Neutrophil (primary cell): ENCODE data around the gene SEBOX.
A peak's percentile ranks its signal among the peaks of the same experiment; 100 is the strongest.

Experiments used
- H3K27ac ChIP-seq: fragments of 200-600 bp; sonication (generic); 2 replicates; pipeline ENCODE4 v1.5.1; 2016; ENCODE audit warnings: mild to moderate bottlenecking, moderate library complexity
- H3K27me3 ChIP-seq: fragments of 200-600 bp; sonication (generic); 2 replicates; pipeline ENCODE4 v1.6.0; 2016; ENCODE audit warnings: mild to moderate bottlenecking
- H3K36me3 ChIP-seq: fragments of 200-600 bp; sonication (generic); 2 replicates; pipeline ENCODE4 v1.5.1; 2017
- H3K4me1 ChIP-seq, 2 experiments: fragments of 200-600 bp in 1 of 2; sonication (generic) in 1 of 2; 1 replicate in 1 of 2; 2 replicates in 1 of 2; pipeline versions ENCODE4 v1.5.1 to v1.6.1; 2013 to 2016; ENCODE audit warnings: low read depth in 1 of 2, low read length in 1 of 2, mild to moderate bottlenecking in 1 of 2, moderate library complexity in 1 of 2; ENCODE audit not compliant: control insufficient read depth in 1 of 2, insufficient read depth in 1 of 2
- H3K4me3 ChIP-seq, 2 experiments: fragments of 200-600 bp in 1 of 2; sonication (generic) in 1 of 2; 1 replicate in 1 of 2; 2 replicates in 1 of 2; pipeline ENCODE4 v1.5.1; 2013 to 2016; ENCODE audit warnings: low read depth in 1 of 2, low read length in 1 of 2, mild to moderate bottlenecking in 1 of 2, moderate library complexity in 1 of 2
- H3K9me3 ChIP-seq: fragments of 200-600 bp; sonication (generic); 2 replicates; pipeline ENCODE4 v1.5.1; 2016
- CTCF ChIP-seq: fragments of 200-600 bp; sonication (generic); IDR thresholded peaks from 2 replicates; pipeline ENCODE4 v1.5.1; 2016; ENCODE audit warnings: antibody characterized with exemption

The SEBOX gene

GRCh38 chr17:28379814-28380801, 15.1 kb upstream of the SEBOX start:
- Histone ChIP-seq H3K27me3 (peaks cover 66% of the 10 kb centered on the region), H3K27ac (no peak overlapping the region)
- TF ChIP-seq CTCF: no peak

DNA sequence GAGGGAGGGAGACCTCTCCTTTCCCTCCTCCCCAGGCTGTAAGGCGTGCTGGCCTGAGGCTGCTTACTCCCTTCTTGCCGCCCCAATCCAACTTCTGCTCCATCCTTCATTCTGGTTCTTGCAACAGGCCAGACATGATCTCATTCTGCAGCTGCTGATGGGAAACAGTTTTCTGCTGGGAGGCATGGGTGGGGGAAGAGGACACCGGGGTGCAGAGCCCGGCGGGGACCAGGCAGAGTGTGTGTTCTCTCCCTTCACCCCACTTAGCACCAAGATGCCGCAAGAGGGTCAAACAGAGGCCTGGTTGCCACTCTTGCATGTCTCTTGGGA, 7.9 kb upstream of the SEBOX start:
- no peaks in the 10 kb centered on the region for H3K9me3 ChIP-seq
- TF ChIP-seq CTCF: no peak
- H3K4me1 ChIP-seq: peaks cover 4 to 18% of the 10 kb centered on the region in 2 experiments
- H3K27me3 ChIP-seq: peaks cover 62% of the 10 kb centered on the region
- no peak overlapping the region for H3K27ac ChIP-seq
- no peaks in the 10 kb centered on the region for H3K36me3 ChIP-seq
- no peak overlapping the region for H3K4me3 ChIP-seq

More at GRCh38 chr17:28379814-28380801, 15.1 kb upstream of the SEBOX start:
- Histone ChIP-seq H3K4me3 (no peak overlapping the region), H3K36me3 (no peaks in the 10 kb centered on the region), H3K4me1 (peaks cover 13 to 23% of the 10 kb centered on the region in 2 experiments), H3K9me3 (no peaks in the 10 kb centered on the region)

- no peak for TF ChIP-seq CTCF
- H3K9me3 ChIP-seq: no peaks in the 10 kb centered on the region
- H3K27me3 ChIP-seq: peaks cover 62% of the 10 kb centered on the region
- peak overlapping the region in 1 of 2 experiments; percentile 67 for H3K4me3 ChIP-seq
- peaks cover 4% of the 10 kb centered on the region for H3K36me3 ChIP-seq
- H3K4me1 ChIP-seq: peaks cover 4 to 18% of the 10 kb centered on the region in 2 experiments
- H3K27ac ChIP-seq: no peak overlapping the region
Observed at GRCh38 chr17:28372203-28372944, 7.4 kb upstream of the SEBOX start.

GRCh38 chr17:28371245-28372202, 6.5 kb upstream of the SEBOX start, which contains the start of gene SARM1:
SARM1 (plus strand) TSS chr17:28371694; CDS start chr17:28372033, 339 bp downstream.
- Histone ChIP-seq H3K36me3 (peaks cover 8% of the 10 kb centered on the region), H3K27ac (no peak within 1 kb of the TSS), H3K4me3 (peak within 1 kb of the TSS; percentile 45 to 67), H3K4me1 (peaks cover 4 to 18% of the 10 kb centered on the region in 2 experiments), H3K9me3 (no peaks in the 10 kb centered on the region), H3K27me3 (peaks cover 62% of the 10 kb centered on the region)
- no peak for TF ChIP-seq CTCF

- H3K27ac ChIP-seq: no peak overlapping the region
- H3K4me3 ChIP-seq: peak overlapping the region in 1 of 2 experiments; percentile 67
- H3K4me1 ChIP-seq: peaks cover 4 to 18% of the 10 kb centered on the region in 2 experiments
- H3K9me3 ChIP-seq: no peaks in the 10 kb centered on the region
- TF ChIP-seq CTCF: no peak
- H3K36me3 ChIP-seq: peaks cover 14% of the 10 kb centered on the region
- H3K27me3 ChIP-seq: peaks cover 59% of the 10 kb centered on the region
Observed at GRCh38 chr17:28370744-28371103, 5.7 kb upstream of the SEBOX start.
